Cardiac fibroblast (primary cell): ENCODE results near the gene GAS2L2.
"Not testable (repeated sequence)": the region's sequence is repeated elsewhere in the genome, so short reads cannot be mapped to it uniquely, and the experiment has no call there.

Source experiments
- DNase-seq, 2 donors: peaks; one replicate each; pipeline versions ENCODE4 v3.0.0 to v3.0.0-alpha.2; 2010; ENCODE audit warnings: low read depth in 2 of 2
- H3K4me3 ChIP-seq, 2 donors: replicated peaks in 1 of 2; 1 replicate in 1 of 2; 2 replicates in 1 of 2; pipeline ENCODE4 v1.5.1; 2011; ENCODE audit warnings: low read depth in 2 of 2, low read length in 2 of 2, mild to moderate bottlenecking in 2 of 2, moderate library complexity in 1 of 2
- CTCF ChIP-seq: IDR thresholded peaks from one replicate; pipeline ENCODE4 v1.5.1; 2011; ENCODE audit warnings: low read depth, mild to moderate bottlenecking, low read length, inconsistent platforms

Gene GAS2L2

GRCh38 chr17:35757243-35757642 is 4.2 kb upstream of the GAS2L2 start:
- TF ChIP-seq CTCF = no peak
- H3K4me3 ChIP-seq = no peak overlapping the region
- no peak for DNase-seq

- TF ChIP-seq CTCF = no peak
- no peak for DNase-seq
- no peak overlapping the region for H3K4me3 ChIP-seq
These were observed 568 bp downstream of the GAS2L2 start for GRCh38 chr17:35752471-35752870.

- DNase-seq = peak; percentile 26 to 76
- not testable (repeated sequence) for H3K4me3 ChIP-seq
These were observed 1.5 kb downstream of the GAS2L2 start for GRCh38 chr17:35751541-35751940.

- no peak overlapping the region for H3K4me3 ChIP-seq
- DNase-seq = no peak
- TF ChIP-seq CTCF = no peak
These were observed 2.3 kb downstream of the GAS2L2 start for GRCh38 chr17:35750526-35751395.

- TF ChIP-seq CTCF = no peak
- peak; percentile 43 to 61 for DNase-seq
- peak overlapping the region in 1 of 2 donors; percentile 18 for H3K4me3 ChIP-seq
These were observed 3.3 kb downstream of the GAS2L2 start for GRCh38 chr17:35749560-35750412.

DNA sequence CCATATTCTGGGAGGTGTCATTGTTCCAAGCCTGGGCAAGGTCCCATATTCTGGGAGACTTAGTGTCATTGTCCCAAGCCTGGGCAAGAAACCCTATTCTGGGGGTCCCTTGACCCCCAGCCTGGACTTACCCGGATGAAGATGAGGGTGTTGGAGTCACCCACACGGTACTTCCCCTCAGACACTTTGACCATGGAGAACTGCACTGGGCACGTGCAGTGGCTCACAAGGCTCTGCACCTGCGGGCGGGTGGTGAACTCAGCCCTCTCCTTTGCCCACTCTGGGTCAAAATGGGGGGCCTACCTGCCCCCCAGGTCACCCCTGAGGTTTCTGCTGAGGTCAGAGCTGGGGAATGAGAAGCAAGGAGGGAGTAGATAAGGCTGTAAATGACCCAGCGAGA is 4.1 kb downstream of the GAS2L2 start:
- TF ChIP-seq CTCF = no peak
- no peak for DNase-seq
- no peak overlapping the region for H3K4me3 ChIP-seq

- DNase-seq = peak in 1 of 2 donors; percentile 55
- no peak for TF ChIP-seq CTCF
- no peak overlapping the region for H3K4me3 ChIP-seq
These were observed 4.6 kb downstream of the GAS2L2 start for GRCh38 chr17:35748341-35748841.
